GM15510 (cell line): ENCODE data around the gene PCSK9.

ENCODE experiments used
- POLR2A ChIP-seq: IDR thresholded peaks from 3 replicates; pipeline ENCODE4 v1.6.1; 2011; ENCODE audit warnings: borderline replicate concordance; ENCODE audit not compliant: insufficient read length; ENCODE audit errors: extremely low read depth

Gene PCSK9

GRCh38 chr1:55059302-55060132 lies 20.2 kb downstream of the PCSK9 start:
- no peak for TF ChIP-seq POLR2A

DNA sequence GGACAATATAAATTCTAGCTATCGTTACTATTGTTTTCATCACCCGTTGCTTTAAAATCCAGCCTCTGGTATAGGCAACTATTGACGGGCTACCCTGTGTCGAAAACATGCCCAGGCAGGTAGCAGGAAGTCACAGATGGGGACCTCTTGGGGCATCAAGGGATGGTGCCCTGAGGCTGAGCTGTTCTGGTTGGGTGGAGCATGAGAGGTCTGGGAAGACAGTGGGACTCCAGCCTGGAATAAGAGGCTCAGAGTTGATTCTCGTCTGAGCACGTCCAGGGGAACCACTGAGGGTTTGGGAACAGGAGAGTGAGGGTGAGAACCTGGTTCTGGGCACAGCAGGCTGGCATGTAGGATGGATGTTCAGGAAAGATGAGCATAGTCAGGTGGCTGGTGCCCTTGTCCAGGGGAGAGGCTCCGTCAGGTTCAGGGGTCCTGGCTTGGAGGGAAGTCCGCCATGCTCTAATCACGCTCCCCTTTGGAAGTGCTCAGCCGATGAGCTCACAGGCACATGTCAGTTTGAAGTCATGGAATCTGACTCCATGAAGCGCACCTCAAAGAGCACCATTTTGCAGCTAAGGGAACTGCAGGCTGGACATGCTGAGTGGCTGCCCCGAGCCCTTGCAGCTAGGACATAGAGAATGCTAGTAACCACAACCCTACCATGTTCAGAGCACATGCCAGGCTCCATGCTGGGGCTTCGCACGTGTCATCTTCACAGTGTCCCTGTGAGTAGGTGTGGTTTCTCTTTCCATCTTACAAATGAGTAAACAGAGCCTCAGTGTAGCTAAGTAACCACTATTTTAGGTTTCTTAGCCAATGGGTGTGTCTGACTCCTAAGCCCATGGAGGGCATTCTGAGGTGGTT lies 21.0 kb downstream of the PCSK9 start:
- TF ChIP-seq POLR2A, result no peak

GRCh38 chr1:55061000-55061705 lies 21.8 kb downstream of the PCSK9 start:
- TF ChIP-seq POLR2A, result no peak

GRCh38 chr1:55061706-55062321 lies 22.5 kb downstream of the PCSK9 start:
- TF ChIP-seq POLR2A, result no peak

DNA sequence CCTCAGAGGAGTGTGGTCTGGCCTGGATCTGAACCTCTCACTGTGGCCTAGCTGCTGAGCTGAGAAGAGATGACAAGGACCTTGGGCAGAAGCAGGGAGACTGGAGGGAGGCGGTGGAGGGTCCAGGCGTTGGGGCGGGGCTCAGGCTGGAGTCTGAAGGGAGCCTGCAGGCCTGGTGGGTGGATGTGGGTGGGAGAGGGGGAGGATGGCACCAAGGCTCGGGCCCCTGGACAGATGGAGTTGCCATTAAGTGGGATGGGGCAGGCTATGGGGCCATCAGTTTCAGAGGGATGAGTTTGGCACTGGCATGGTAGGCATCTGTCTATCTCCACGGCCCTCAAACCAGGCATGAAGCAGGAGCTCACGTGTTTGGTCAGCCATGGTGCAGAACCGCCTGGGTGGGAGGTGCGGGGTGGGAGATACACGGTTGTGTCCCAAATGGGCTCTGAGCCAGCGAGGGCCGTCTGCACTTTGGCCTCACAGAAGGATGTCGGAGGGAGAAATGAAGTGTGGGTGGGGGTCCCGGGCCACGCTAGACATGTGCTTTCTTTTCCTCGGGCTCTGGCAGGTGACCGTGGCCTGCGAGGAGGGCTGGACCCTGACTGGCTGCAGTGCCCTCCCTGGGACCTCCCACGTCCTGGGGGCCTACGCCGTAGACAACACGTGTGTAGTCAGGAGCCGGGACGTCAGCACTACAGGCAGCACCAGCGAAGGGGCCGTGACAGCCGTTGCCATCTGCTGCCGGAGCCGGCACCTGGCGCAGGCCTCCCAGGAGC lies 23.6 kb downstream of the PCSK9 start:
- no peak for TF ChIP-seq POLR2A

DNA sequence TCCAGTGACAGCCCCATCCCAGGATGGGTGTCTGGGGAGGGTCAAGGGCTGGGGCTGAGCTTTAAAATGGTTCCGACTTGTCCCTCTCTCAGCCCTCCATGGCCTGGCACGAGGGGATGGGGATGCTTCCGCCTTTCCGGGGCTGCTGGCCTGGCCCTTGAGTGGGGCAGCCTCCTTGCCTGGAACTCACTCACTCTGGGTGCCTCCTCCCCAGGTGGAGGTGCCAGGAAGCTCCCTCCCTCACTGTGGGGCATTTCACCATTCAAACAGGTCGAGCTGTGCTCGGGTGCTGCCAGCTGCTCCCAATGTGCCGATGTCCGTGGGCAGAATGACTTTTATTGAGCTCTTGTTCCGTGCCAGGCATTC lies 24.2 kb downstream of the PCSK9 start:
- TF ChIP-seq POLR2A, result no peak

- TF ChIP-seq POLR2A, result no peak
Observed at GRCh38 chr1:55064071-55064581, 24.8 kb downstream of the PCSK9 start.

DNA sequence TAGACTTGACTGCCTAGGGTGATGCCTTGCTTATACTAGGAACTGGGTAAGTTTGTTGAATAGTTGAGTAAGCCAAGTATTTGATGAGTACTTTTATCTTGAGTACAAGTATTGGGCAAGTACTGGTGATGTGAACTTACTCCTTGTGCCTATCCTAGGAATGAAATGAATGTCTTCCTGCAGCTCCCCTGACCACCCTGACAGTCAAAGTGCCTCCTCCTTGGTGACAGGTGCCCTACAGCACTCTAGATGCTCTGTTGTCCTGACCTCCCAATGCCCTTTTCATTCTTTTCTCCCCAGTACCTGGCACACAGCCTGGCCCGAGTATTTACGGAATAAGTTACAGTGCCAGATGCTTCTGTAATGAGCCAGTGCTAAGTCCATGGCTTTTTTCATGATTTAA lies 25.5 kb downstream of the PCSK9 start:
- no peak for TF ChIP-seq POLR2A

DNA sequence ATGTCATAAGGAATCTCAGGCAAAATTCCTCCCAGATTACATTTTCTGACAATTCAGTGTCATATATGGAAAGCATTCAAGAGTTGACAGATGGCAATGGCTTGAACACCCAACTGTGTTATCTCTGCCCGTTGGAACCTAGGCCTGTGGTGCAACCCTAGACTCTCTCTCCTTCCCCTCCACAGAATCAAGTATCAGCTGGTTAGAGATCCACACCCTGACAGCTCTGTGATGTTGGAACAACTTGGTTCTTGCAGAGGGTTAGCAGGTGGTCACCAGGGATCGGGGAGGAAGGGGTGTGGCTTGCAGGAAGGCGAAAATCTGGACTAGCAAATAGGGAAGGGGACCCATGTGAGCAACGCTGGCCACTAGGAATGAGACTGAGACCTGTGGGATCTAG lies 26.3 kb downstream of the PCSK9 start:
- no peak for TF ChIP-seq POLR2A

GRCh38 chr1:55067022-55067778 lies 27.9 kb downstream of the PCSK9 start:
- TF ChIP-seq POLR2A, result no peak

DNA sequence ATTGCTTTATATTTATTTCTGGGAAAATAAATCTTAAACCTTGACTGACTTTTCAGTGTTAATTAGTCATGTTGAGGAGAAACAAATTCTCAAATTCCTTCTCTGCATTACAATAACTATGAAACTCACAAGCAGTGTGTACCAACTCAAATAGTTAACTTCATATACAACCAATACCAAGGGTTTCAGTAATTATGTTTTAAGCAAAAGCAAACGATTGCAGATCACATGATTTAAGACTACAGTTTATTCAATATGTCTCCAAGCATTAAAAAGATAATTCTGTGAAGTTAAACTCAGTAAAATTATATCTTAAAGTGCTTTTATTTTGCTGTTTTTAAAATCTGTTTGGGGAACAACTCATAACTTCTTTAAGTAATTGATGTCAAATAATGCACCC lies 28.6 kb downstream of the PCSK9 start:
- no peak for TF ChIP-seq POLR2A

GRCh38 chr1:55068638-55069037 lies 29.3 kb downstream of the PCSK9 start:
- no peak for TF ChIP-seq POLR2A

DNA sequence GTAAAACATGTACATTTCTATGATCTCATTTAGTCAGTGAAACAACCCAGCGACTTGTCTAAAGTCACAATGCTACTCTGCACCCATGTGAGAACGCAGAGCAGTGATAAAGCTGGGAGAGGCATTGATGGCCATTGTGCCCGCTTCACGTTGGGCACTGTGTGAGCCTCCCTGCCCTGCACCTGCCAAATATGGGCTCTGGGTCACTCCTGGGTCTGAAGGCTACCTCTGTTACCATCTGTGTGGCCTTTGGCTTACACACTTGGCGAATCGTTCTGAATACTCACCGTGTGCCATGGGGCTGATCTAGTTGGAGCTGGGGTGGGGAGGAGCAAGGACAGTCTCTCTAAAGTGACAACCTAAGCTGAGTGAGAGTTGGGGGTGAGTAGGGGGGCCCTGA lies 29.9 kb downstream of the PCSK9 start:
- TF ChIP-seq POLR2A, result no peak

DNA sequence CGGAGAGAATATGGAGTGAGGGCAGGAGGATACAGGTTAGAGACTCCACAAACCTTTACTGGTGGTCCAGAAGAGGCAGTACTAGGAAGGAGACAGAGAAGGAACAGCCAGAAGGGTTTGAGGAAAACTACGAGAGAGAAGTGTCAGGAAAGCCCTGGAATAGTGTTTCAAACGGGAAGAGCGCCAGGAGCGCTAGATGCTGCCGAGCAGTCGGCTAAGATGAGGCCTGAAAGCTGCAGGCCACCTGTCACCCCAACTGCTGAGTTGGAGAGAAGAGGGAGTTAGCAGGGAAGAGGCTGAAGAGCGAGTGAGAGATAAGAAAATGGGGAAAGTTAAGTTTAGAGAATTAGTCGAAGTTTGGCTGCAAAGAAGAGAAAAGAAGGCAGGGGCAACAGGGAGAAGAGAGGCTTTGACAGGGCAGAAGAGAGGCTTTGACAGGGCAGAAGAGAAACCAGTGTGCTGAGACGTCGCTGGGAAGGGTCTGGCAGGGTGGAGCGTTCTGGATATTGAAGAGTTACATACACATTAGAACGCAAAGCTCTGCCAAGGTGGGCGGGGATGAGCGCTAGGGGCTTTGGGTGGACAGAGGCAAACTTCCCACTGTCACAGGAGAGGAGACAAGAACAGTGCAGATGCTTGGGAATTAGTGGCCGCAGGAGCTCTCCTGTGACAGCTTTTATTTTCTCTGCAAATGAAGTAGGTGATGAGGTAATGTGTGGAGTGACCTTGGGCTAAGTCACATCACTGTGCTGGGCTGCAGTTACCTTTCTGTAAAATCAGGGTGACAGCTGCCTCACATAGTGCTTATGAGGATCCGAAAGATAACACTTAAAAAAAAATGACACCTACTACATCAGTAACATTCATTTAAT lies 31.2 kb downstream of the PCSK9 start:
- no peak for TF ChIP-seq POLR2A
